ENCODE results near the gene COL27A1.

DNA sequence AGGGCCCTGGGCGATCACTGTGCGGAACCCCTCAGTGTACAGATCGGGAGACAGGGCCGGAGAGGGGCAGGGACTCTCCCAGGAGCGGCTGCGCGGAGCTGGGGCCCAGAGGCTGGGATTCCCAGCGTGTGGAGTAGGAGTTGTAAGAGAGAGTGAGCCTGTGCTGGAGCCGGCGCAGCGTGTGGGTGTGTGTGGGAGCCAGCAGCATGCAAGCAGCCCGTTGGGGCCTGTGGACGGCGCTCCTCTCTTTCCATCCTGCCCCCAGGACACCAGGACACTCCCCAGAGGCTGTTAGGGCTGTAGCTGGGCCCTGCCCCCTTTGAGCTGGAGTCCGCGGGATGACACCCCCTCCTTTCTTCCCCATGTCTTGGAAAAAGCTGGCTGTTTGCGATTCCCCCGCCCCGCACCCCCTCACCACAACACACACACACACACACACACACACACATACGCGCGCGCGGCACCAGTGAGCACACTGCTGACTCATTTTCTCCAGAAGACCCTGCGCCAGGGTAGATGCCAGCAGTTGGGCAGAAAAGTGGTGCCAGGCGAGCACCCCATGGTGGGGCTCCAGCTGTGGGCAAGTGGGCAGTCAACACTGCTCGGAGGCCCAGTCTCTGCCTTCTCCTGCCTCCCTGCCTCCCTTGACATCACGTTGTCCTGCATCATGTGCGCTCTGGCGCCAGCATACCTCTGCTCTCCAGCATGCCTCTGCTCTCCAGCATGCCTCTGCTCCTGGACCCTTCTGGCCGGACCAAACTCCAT is 1.5 kb downstream of the COL27A1 start:
- TF ChIP-seq, protein P1, sequence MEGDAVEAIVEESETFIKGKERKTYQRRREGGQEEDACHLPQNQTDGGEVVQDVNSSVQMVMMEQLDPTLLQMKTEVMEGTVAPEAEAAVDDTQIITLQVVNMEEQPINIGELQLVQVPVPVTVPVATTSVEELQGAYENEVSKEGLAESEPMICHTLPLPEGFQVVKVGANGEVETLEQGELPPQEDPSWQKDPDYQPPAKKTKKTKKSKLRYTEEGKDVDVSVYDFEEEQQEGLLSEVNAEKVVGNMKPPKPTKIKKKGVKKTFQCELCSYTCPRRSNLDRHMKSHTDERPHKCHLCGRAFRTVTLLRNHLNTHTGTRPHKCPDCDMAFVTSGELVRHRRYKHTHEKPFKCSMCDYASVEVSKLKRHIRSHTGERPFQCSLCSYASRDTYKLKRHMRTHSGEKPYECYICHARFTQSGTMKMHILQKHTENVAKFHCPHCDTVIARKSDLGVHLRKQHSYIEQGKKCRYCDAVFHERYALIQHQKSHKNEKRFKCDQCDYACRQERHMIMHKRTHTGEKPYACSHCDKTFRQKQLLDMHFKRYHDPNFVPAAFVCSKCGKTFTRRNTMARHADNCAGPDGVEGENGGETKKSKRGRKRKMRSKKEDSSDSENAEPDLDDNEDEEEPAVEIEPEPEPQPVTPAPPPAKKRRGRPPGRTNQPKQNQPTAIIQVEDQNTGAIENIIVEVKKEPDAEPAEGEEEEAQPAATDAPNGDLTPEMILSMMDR (IDR thresholded peaks at IDR 0.05; ENCODE audit: poor library complexity) = peak; percentile 33
- TF ChIP-seq EZH2 (IDR thresholded peaks at IDR 0.05; ENCODE audit: borderline replicate concordance) (no peak), EZH2phosphoT487 (IDR thresholded peaks at IDR 0.05; ENCODE audit: low read depth, severe bottlenecking, unreplicated experiment) (no peak)
